Nephron (organoid): ENCODE results near the gene SMYD3.

Experiments
- H3K27ac Mint-ChIP-seq, 3 experiments: 2 replicates each; pipeline ENCODE4 v1.8.0; 2020; ENCODE audit warnings: mixed read lengths in 3 of 3, mild to moderate bottlenecking in 2 of 3, moderate library complexity in 1 of 3
- H3K27me3 Mint-ChIP-seq: 2 replicates; pipeline ENCODE4 v1.8.0; 2021; ENCODE audit warnings: low read depth, mild to moderate bottlenecking, moderate library complexity, mixed read lengths
- H3K36me3 Mint-ChIP-seq: 2 replicates; pipeline ENCODE4 v1.8.0; 2020; ENCODE audit warnings: low read depth, mixed read lengths
- H3K4me1 Mint-ChIP-seq: 2 replicates; pipeline ENCODE4 v1.8.0; 2020; ENCODE audit warnings: mixed read lengths
- H3K4me3 Mint-ChIP-seq, 3 experiments: 2 replicates each; pipeline ENCODE4 v1.8.0; 2020; ENCODE audit warnings: mild to moderate bottlenecking in 3 of 3, mixed read lengths in 3 of 3, moderate library complexity in 2 of 3
- H3K9me3 Mint-ChIP-seq: 2 replicates; pipeline ENCODE4 v1.8.0; 2020; ENCODE audit warnings: mixed read lengths
- CTCF ChIP-seq, 3 experiments: fragments of 200-600 bp; sonication (generic); IDR thresholded peaks; one replicate each; pipeline ENCODE4 v1.5.0; 2021; ENCODE audit warnings: antibody characterized with exemption in 3 of 3; ENCODE audit not compliant: unreplicated experiment in 3 of 3

SMYD3 gene

GRCh38 chr1:246413430-246413829, 93.6 kb downstream of the SMYD3 start:
- no peak overlapping the region for H3K27ac Mint-ChIP-seq
- no peak overlapping the region for H3K4me3 Mint-ChIP-seq
- H3K36me3 Mint-ChIP-seq = peaks cover 26% of the 10 kb centered on the region
- TF ChIP-seq CTCF (IDR thresholded peaks at IDR 0.05; ENCODE audit: unreplicated experiment in 3 of 3) = no peak
- peaks cover 16% of the 10 kb centered on the region for H3K9me3 Mint-ChIP-seq
- H3K4me1 Mint-ChIP-seq = no peaks in the 10 kb centered on the region
- no peaks in the 10 kb centered on the region for H3K27me3 Mint-ChIP-seq

GRCh38 chr1:246404078-246404477, 103.0 kb downstream of the SMYD3 start:
- Mint-ChIP-seq H3K4me1 (no peaks in the 10 kb centered on the region), H3K9me3 (no peaks in the 10 kb centered on the region), H3K27ac (peak overlapping the region; percentile 44 to 62 (median 57)), H3K4me3 (no peak overlapping the region), H3K36me3 (no peaks in the 10 kb centered on the region), H3K27me3 (no peaks in the 10 kb centered on the region)
- no peak for TF ChIP-seq CTCF (IDR thresholded peaks at IDR 0.05; ENCODE audit: unreplicated experiment in 3 of 3)

- peaks cover 14% of the 10 kb centered on the region for H3K4me1 Mint-ChIP-seq
- no peak overlapping the region for H3K27ac Mint-ChIP-seq
- H3K9me3 Mint-ChIP-seq = no peaks in the 10 kb centered on the region
- no peaks in the 10 kb centered on the region for H3K27me3 Mint-ChIP-seq
- no peak for TF ChIP-seq CTCF (IDR thresholded peaks at IDR 0.05; ENCODE audit: unreplicated experiment in 3 of 3)
- H3K4me3 Mint-ChIP-seq = no peak overlapping the region
- H3K36me3 Mint-ChIP-seq = no peaks in the 10 kb centered on the region
These were observed 108.8 kb downstream of the SMYD3 start for GRCh38 chr1:246398126-246398813.

GRCh38 chr1:246397046-246397445, 110.0 kb downstream of the SMYD3 start:
- Mint-ChIP-seq H3K27ac (no peak overlapping the region), H3K4me3 (no peak overlapping the region), H3K9me3 (peaks cover under 1% of the 10 kb centered on the region), H3K4me1 (peaks cover 14% of the 10 kb centered on the region), H3K36me3 (peaks cover under 1% of the 10 kb centered on the region), H3K27me3 (no peaks in the 10 kb centered on the region)
- no peak for TF ChIP-seq CTCF (IDR thresholded peaks at IDR 0.05; ENCODE audit: unreplicated experiment in 3 of 3)

GRCh38 chr1:246396322-246396721, 110.8 kb downstream of the SMYD3 start:
- peaks cover 14% of the 10 kb centered on the region for H3K4me1 Mint-ChIP-seq
- TF ChIP-seq CTCF (IDR thresholded peaks at IDR 0.05; ENCODE audit: unreplicated experiment in 3 of 3) = no peak
- no peaks in the 10 kb centered on the region for H3K27me3 Mint-ChIP-seq
- peaks cover 8% of the 10 kb centered on the region for H3K9me3 Mint-ChIP-seq
- H3K27ac Mint-ChIP-seq = no peak overlapping the region
- peaks cover 7% of the 10 kb centered on the region for H3K36me3 Mint-ChIP-seq
- H3K4me3 Mint-ChIP-seq = no peak overlapping the region

- Mint-ChIP-seq H3K9me3 (peaks cover 18% of the 10 kb centered on the region), H3K36me3 (peaks cover 22% of the 10 kb centered on the region), H3K27ac (peak overlapping the region; percentile 3 to 62 (median 27)), H3K4me1 (peaks cover 14% of the 10 kb centered on the region), H3K4me3 (no peak overlapping the region), H3K27me3 (no peaks in the 10 kb centered on the region)
- TF ChIP-seq CTCF (IDR thresholded peaks at IDR 0.05; ENCODE audit: unreplicated experiment in 3 of 3) = no peak
These were observed 113.0 kb downstream of the SMYD3 start for GRCh38 chr1:246394121-246394520.
